Endodermal cell (in vitro differentiated cells): ENCODE measurements around the gene DYNC1I1. TPM values are rescaled to one million over a fixed set of nuclear protein-coding genes. Genes with fewer than 3 reads are reported as not detected.
A peak's percentile ranks its signal among the peaks of the same experiment; 100 is the strongest.

Source experiments
- DNase-seq: peaks from one replicate; pipeline ENCODE4 v3.0.0-alpha.2; 2017
- H3K27ac ChIP-seq: 2 replicates; pipeline ENCODE4 v1.5.1; 2013; ENCODE audit warnings: mild to moderate bottlenecking, low read depth, low read length, moderate library complexity
- H3K27me3 ChIP-seq: 2 replicates; pipeline ENCODE4 v1.6.1; 2013; ENCODE audit warnings: mild to moderate bottlenecking, low read length, moderate library complexity; ENCODE audit not compliant: insufficient read depth, control insufficient read depth, poor library complexity, severe bottlenecking
- H3K36me3 ChIP-seq: 2 replicates; pipeline ENCODE4 v1.7.0; 2013; ENCODE audit warnings: mild to moderate bottlenecking, low read length, moderate library complexity; ENCODE audit not compliant: control insufficient read depth, insufficient read depth
- H3K4me1 ChIP-seq: one replicate; pipeline ENCODE4 v1.7.0; 2013; ENCODE audit warnings: low read length; ENCODE audit not compliant: control insufficient read depth, insufficient read depth
- H3K4me3 ChIP-seq: 2 replicates; pipeline ENCODE4 v1.5.1; 2013; ENCODE audit warnings: mild to moderate bottlenecking, low read length, moderate library complexity
- H3K9ac ChIP-seq: 2 replicates; pipeline ENCODE4 v1.6.1; 2013; ENCODE audit warnings: mild to moderate bottlenecking, low read length, moderate library complexity; ENCODE audit not compliant: poor library complexity, severe bottlenecking; ENCODE audit errors: extremely low read depth
- H3K9me3 ChIP-seq: 2 replicates; pipeline ENCODE4 v1.6.1; 2013; ENCODE audit warnings: mild to moderate bottlenecking, low read length, moderate library complexity; ENCODE audit not compliant: control insufficient read depth
- H3K27ac Mint-ChIP-seq: 2 replicates; pipeline ENCODE4 v1.8.0; 2020; ENCODE audit warnings: mixed read lengths
- H3K27me3 Mint-ChIP-seq: 2 replicates; pipeline ENCODE4 v1.8.0; 2021; ENCODE audit warnings: mild to moderate bottlenecking, mixed read lengths; ENCODE audit not compliant: insufficient read depth
- H3K36me3 Mint-ChIP-seq: 2 replicates; pipeline ENCODE4 v1.8.0; 2020; ENCODE audit warnings: low read depth, mixed read lengths
- H3K4me1 Mint-ChIP-seq: 2 replicates; pipeline ENCODE4 v1.8.0; 2020; ENCODE audit warnings: mixed read lengths
- H3K4me3 Mint-ChIP-seq: 2 replicates; pipeline ENCODE4 v1.8.0; 2020; ENCODE audit warnings: mild to moderate bottlenecking, moderate library complexity, mixed read lengths
- H3K9me3 Mint-ChIP-seq: 2 replicates; pipeline ENCODE4 v1.8.0; 2020; ENCODE audit warnings: mild to moderate bottlenecking, mixed read lengths
- WGBS, 2 experiments: methylation state at CpG; one replicate each; pipeline versions ENCODE4 v1.1.5 to v1.1.7; 2013; ENCODE audit warnings: missing lambda C conversion rate in 2 of 2, mixed read lengths in 1 of 2; ENCODE audit not compliant: insufficient coverage in 1 of 2, insufficient read length in 1 of 2; 5-methylcytosine and 5-hydroxymethylcytosine counted together
- total RNA-seq, 2 donors: library from RNA; stranded (reverse); fragmentation: NEBNext Ultra II Directional in 1 of 2; extraction: Animal tissue kit (Norgen Biotek cat#: 25700) in 1 of 2; gene quantifications; 2 replicates in 1 of 2; 3 replicates in 1 of 2; pipeline ENCODE4 v1.2.1, GENCODE V29; 2021
- TF ChIP-seq, protein P1 (sequence below): fragments of 200-600 bp; sonication (generic); conservative IDR thresholded peaks from 2 replicates; pipeline ENCODE4 v1.5.0; 2021; ENCODE audit warnings: antibody characterized with exemption, mild to moderate bottlenecking

The DYNC1I1 gene
- total RNA-seq, 2 donors from 2014 or later, result 6.5 to 7.2 TPM

DNA sequence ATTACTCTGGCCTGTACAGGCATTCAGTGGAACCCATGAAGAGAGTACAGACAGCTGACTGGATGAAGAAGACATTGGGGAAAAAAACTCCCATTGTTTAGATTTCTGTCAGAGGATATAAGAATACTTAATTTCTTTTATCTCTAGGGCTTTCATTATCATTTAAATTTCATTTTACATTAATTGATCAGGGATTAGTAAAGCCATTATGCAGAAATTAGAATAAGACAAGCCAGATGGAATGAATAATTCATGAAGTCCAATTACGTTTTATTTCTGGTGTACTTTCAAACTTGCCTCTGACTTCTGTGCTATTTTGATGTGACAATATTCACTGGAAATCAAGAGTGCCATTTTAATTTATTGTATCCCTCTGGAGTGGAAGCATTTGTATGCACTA lies 302.5 kb downstream of the DYNC1I1 start:
- peak overlapping the region; percentile 73 for H3K4me3 Mint-ChIP-seq
- H3K27ac Mint-ChIP-seq, result no peak overlapping the region
- Histone ChIP-seq H3K4me3 (no peak overlapping the region), H3K4me1 (peaks cover 4% of the 10 kb centered on the region), H3K27me3 (no peaks in the 10 kb centered on the region), H3K27ac (no peak overlapping the region), H3K9ac (no peak overlapping the region), H3K9me3 (no peaks in the 10 kb centered on the region), H3K36me3 (no peaks in the 10 kb centered on the region)
- H3K36me3 Mint-ChIP-seq, result no peaks in the 10 kb centered on the region
- TF ChIP-seq, protein P1, sequence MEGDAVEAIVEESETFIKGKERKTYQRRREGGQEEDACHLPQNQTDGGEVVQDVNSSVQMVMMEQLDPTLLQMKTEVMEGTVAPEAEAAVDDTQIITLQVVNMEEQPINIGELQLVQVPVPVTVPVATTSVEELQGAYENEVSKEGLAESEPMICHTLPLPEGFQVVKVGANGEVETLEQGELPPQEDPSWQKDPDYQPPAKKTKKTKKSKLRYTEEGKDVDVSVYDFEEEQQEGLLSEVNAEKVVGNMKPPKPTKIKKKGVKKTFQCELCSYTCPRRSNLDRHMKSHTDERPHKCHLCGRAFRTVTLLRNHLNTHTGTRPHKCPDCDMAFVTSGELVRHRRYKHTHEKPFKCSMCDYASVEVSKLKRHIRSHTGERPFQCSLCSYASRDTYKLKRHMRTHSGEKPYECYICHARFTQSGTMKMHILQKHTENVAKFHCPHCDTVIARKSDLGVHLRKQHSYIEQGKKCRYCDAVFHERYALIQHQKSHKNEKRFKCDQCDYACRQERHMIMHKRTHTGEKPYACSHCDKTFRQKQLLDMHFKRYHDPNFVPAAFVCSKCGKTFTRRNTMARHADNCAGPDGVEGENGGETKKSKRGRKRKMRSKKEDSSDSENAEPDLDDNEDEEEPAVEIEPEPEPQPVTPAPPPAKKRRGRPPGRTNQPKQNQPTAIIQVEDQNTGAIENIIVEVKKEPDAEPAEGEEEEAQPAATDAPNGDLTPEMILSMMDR, result no peak
- H3K9me3 Mint-ChIP-seq, result no peaks in the 10 kb centered on the region
- 58 to 86% methylated on average over 1 of the region's 1 CpG for WGBS, 2 experiments
- H3K4me1 Mint-ChIP-seq, result peaks cover 18% of the 10 kb centered on the region
- H3K27me3 Mint-ChIP-seq, result peaks cover 10% of the 10 kb centered on the region
- DNase-seq, result no peak

DNA sequence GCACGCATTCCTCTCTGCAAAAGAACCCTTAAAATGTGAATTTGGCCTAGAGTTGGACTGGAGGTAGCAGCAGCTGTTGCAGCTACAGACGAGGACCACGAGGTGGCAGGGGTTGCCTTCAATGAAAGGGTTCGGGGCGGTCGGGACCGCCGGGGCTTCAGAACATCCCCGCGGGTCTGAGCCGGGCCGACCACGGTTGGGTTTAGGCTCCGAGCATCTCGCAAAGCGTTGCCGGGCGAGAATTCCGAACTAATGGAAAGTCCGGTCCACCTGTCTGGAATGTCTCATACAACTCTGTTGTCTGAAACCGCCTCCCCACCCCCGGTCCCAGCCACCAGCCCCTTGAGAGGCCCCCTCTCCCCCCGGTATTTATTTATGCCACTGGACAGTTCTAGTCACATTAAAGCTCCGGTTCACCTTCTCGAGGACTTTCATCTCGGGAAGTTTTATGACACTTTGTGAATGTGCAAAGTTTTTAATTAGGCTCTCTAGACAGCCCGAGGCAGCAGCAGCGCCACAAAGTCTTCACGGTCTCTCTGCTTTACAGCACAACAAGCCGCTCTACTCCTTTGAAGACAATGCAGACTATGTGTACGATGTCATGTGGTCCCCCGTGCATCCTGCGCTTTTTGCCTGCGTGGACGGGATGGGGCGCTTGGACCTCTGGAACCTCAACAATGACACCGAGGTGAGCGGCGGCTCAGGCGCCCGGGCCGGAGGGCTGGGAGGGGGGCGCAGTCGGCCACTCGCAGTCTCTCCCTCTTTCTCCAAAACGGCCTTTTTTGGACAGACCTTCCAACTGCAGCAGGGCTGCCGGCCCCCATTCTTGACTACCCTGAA lies 303.4 kb downstream of the DYNC1I1 start:
- Mint-ChIP-seq H3K9me3 (no peaks in the 10 kb centered on the region), H3K27me3 (peaks cover 10% of the 10 kb centered on the region), H3K27ac (peak overlapping the region; percentile 61), H3K36me3 (no peaks in the 10 kb centered on the region), H3K4me1 (peaks cover 14% of the 10 kb centered on the region), H3K4me3 (peak overlapping the region; percentile 73)
- Histone ChIP-seq H3K9me3 (no peaks in the 10 kb centered on the region), H3K4me1 (no peaks in the 10 kb centered on the region), H3K4me3 (peak overlapping the region; percentile 84), H3K9ac (peak overlapping the region; percentile 21), H3K27ac (peak overlapping the region; percentile 29), H3K27me3 (no peaks in the 10 kb centered on the region), H3K36me3 (no peaks in the 10 kb centered on the region)
- TF ChIP-seq, protein P1, result peak; percentile 95
- WGBS, 2 experiments, result 3 to 5% methylated on average over 28 to 47 of the region's 47 CpGs
- DNase-seq, result peak; percentile 84

DNA sequence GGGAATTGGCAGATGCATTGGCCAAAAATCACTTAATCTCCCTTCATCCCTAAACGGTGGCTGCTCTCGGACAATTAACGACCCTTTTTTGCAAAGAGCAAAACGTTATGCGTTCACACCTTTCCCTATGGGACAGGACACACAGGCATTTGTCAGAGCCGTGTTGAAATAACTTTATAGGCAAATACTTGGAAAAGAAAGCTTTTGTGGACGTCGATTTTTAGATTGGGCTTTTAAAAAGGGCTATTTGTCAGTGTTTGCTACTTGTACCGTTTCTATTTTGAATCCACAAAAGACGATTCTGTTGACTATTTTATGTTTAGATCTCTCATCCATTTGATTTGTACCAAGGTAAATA lies 304.0 kb downstream of the DYNC1I1 start:
- no peaks in the 10 kb centered on the region for H3K4me1 ChIP-seq
- DNase-seq, result no peak
- no peak overlapping the region for H3K27ac Mint-ChIP-seq
- WGBS, 2 experiments, result 31 to 35% methylated on average over 10 of the region's 10 CpGs
- H3K9ac ChIP-seq, result peak overlapping the region; percentile 21
- TF ChIP-seq, protein P1, result no peak
- H3K27me3 ChIP-seq, result no peaks in the 10 kb centered on the region
- H3K27ac ChIP-seq, result no peak overlapping the region
- no peaks in the 10 kb centered on the region for H3K9me3 ChIP-seq
- peak overlapping the region; percentile 84 for H3K4me3 ChIP-seq
- peaks cover 10% of the 10 kb centered on the region for H3K4me1 Mint-ChIP-seq
- no peaks in the 10 kb centered on the region for H3K36me3 Mint-ChIP-seq
- H3K27me3 Mint-ChIP-seq, result peaks cover 10% of the 10 kb centered on the region
- H3K36me3 ChIP-seq, result no peaks in the 10 kb centered on the region
- H3K9me3 Mint-ChIP-seq, result no peaks in the 10 kb centered on the region
- peak overlapping the region; percentile 73 for H3K4me3 Mint-ChIP-seq
